Endothelial cell of umbilical vein (primary cell): ENCODE results near the gene HHEX. TPM values are rescaled to one million over a fixed set of nuclear protein-coding genes. Genes with fewer than 3 reads are reported as not detected.
A peak's percentile ranks its signal among the peaks of the same experiment; 100 is the strongest.

ENCODE experiments used
- BruUV-seq: library from RNA; stranded (reverse); fragments of 400-500 nt; replicated peaks from 2 replicates; lab custom pipeline; 2021; lab: Mats Ljungman, UMichigan
- CTCF ChIA-PET: fragments of 300-600, 350-600 bp; sonication (Branson Sonifier 250); formaldehyde crosslinking; loops from one replicate; lab custom pipeline; 2021; ENCODE audit warnings: antibody characterized with exemption, inconsistent platforms; lab: Charles Lee
- POLR2A ChIA-PET: fragments of 300-600, 350-600 bp; sonication (Branson Sonifier 250); formaldehyde crosslinking; loops from one replicate; lab custom pipeline; 2021; ENCODE audit warnings: antibody characterized with exemption, inconsistent platforms; lab: Charles Lee
- DNase-seq: peaks from one replicate; pipeline ENCODE4 v3.0.0-alpha.2; 2011; ENCODE audit warnings: low read depth, low spot score
- FAIRE-seq: peaks from 2 replicates; lab custom pipeline; 2011; peaks lifted over from hg19 to GRCh38; lab: Jason Lieb, UNC
- H2AFZ ChIP-seq: 2 replicates; pipeline ENCODE4 v1.6.0; 2012; ENCODE audit warnings: low read depth, low read length, control low read depth, inconsistent platforms
- H3K27ac ChIP-seq: 2 replicates; pipeline ENCODE4 v1.5.1; 2011; ENCODE audit warnings: low read depth, mild to moderate bottlenecking, control low read depth, low read length, moderate library complexity; ENCODE audit not compliant: insufficient read depth
- H3K27me3 ChIP-seq, 2 experiments: 2 replicates each; pipeline versions ENCODE4 v1.6.0 to v1.6.1; 2011; ENCODE audit warnings: low read length in 2 of 2, mixed read lengths in 1 of 2; ENCODE audit not compliant: control insufficient read depth in 2 of 2, insufficient read depth in 2 of 2
- H3K36me3 ChIP-seq, 2 experiments: 2 replicates in 1 of 2; 3 replicates in 1 of 2; pipeline ENCODE4 v1.5.1; 2011; ENCODE audit warnings: low read length in 2 of 2, mild to moderate bottlenecking in 1 of 2, moderate library complexity in 1 of 2; ENCODE audit not compliant: control insufficient read depth in 2 of 2, insufficient read depth in 2 of 2; ENCODE audit errors: extremely low read depth in 1 of 2
- H3K4me1 ChIP-seq: 3 replicates; pipeline ENCODE4 v1.5.1; 2011; ENCODE audit warnings: mild to moderate bottlenecking, low read length; ENCODE audit not compliant: control insufficient read depth, insufficient read depth; ENCODE audit errors: extremely low read depth
- H3K4me2 ChIP-seq: 2 replicates; pipeline ENCODE4 v1.6.1; 2011; ENCODE audit warnings: low read length, control low read depth, mixed read lengths; ENCODE audit not compliant: insufficient read depth
- H3K4me3 ChIP-seq, 3 experiments: fragments of 200-600 bp in 1 of 3; sonication (generic), shearing (Covaris generic) in 1 of 3; replicated peaks in 1 of 3; 2 replicates each; pipeline ENCODE4 v1.5.1; 2011 to 2016; ENCODE audit warnings: control low read depth in 3 of 3, low read length in 3 of 3, mild to moderate bottlenecking in 2 of 3, inconsistent platforms in 1 of 3, low read depth in 1 of 3, moderate library complexity in 1 of 3; ENCODE audit not compliant: insufficient read depth in 1 of 3
- H3K79me2 ChIP-seq: 2 replicates; pipeline ENCODE4 v1.6.0; 2012; ENCODE audit warnings: low read length, inconsistent platforms; ENCODE audit not compliant: control insufficient read depth, insufficient read depth
- H3K9ac ChIP-seq: replicated peaks from 2 replicates; pipeline ENCODE3; 2011; ENCODE audit warnings: low read length, control low read depth; ENCODE audit not compliant: insufficient read depth; ENCODE audit errors: extremely low read depth
- H3K9me1 ChIP-seq: replicated peaks from 3 replicates; pipeline ENCODE4 v1.6.0; 2011; ENCODE audit warnings: mild to moderate bottlenecking, low read length; ENCODE audit not compliant: control insufficient read depth, insufficient read depth; ENCODE audit errors: extremely low read depth
- H3K9me3 ChIP-seq: replicated peaks from 2 replicates; pipeline ENCODE4 v1.5.1; 2012; ENCODE audit warnings: low read length, inconsistent platforms; ENCODE audit not compliant: control insufficient read depth, insufficient read depth
- H4K20me1 ChIP-seq: replicated peaks from 2 replicates; pipeline ENCODE3; 2011; ENCODE audit warnings: mild to moderate bottlenecking, low read length; ENCODE audit not compliant: control insufficient read depth, insufficient read depth; ENCODE audit errors: extremely low read depth
- CTCF ChIP-seq, 2 donors: IDR thresholded peaks; 1 replicate in 1 of 2; 2 replicates in 1 of 2; pipeline ENCODE4 v1.5.1; 2011; ENCODE audit warnings: low read length in 2 of 2, mild to moderate bottlenecking in 2 of 2, moderate library complexity in 2 of 2, control low read depth in 1 of 2, inconsistent platforms in 1 of 2, low read depth in 1 of 2; ENCODE audit not compliant: insufficient read depth in 1 of 2; ENCODE audit errors: extremely low read depth in 1 of 2
- EZH2 ChIP-seq: IDR thresholded peaks from 2 replicates; pipeline ENCODE4 v1.6.1; 2012; ENCODE audit warnings: borderline replicate concordance, low read depth, mild to moderate bottlenecking, moderate library complexity, low read length, inconsistent platforms; ENCODE audit not compliant: severe bottlenecking
- FOS ChIP-seq: IDR thresholded peaks from 2 replicates; pipeline ENCODE4 v1.6.1; 2011; ENCODE audit warnings: mild to moderate bottlenecking, low read length, moderate library complexity, borderline replicate concordance; ENCODE audit not compliant: insufficient read depth
- GATA2 ChIP-seq: IDR thresholded peaks from 2 replicates; pipeline ENCODE4 v1.7.0; 2011; ENCODE audit warnings: low read depth, mild to moderate bottlenecking, moderate library complexity, mixed read lengths, low read length; ENCODE audit not compliant: insufficient read length, insufficient read depth
- JUN ChIP-seq: IDR thresholded peaks from 2 replicates; pipeline ENCODE4 v1.6.1; 2011; ENCODE audit warnings: borderline replicate concordance, low read depth; ENCODE audit not compliant: insufficient read length, insufficient read depth
- MAX ChIP-seq: IDR thresholded peaks from 2 replicates; pipeline ENCODE4 v1.6.1; 2011; ENCODE audit not compliant: insufficient read depth, insufficient read length
- POLR2A ChIP-seq: IDR thresholded peaks from 2 replicates; pipeline ENCODE4 v1.6.1; 2012; ENCODE audit warnings: low read depth, mild to moderate bottlenecking, control low read depth, low read length
- POLR2AphosphoS5 ChIP-seq: IDR thresholded peaks from 2 replicates; pipeline ENCODE4 v1.6.1; 2012; ENCODE audit warnings: low read depth, mild to moderate bottlenecking, control low read depth, low read length, moderate library complexity; ENCODE audit not compliant: insufficient read depth
- dilution Hi-C: fragments of 300-500 bp; cut with MboI; formaldehyde crosslinking; loops from one replicate; pipeline ENCODE4 v1.15.0; 2019; ENCODE audit warnings: low sequenced_read_pairs; ENCODE audit not compliant: extremely low pct_ligation_motif_present
- intact Hi-C: fragments of 100-400 bp; cut with micrococcal nuclease; formaldehyde crosslinking; loops from one replicate; pipeline ENCODE4 v1.10.0; 2022
- polyA plus RNA-seq, 4 experiments: library from polyadenylated mRNA; depleted of rRNA in 3 of 4; stranded (reverse) in 3 of 4; unstranded in 1 of 4; fragments of >200 nt; gene quantifications; 2 replicates each; pipeline versions ENCODE4 v1.2.1 to v1.2.3, GENCODE V29; 2011 to 2012; ENCODE audit warnings: missing spikeins in 1 of 4
- total RNA-seq: library from RNA; stranded (reverse); gene quantifications from 2 replicates; pipeline ENCODE4 v1.2.3, GENCODE V29; 2021

The HHEX gene
- total and polyA plus RNA-seq, 2 donors (not counting 3 experiments of a cell fraction or from before 2014, with no cell fraction given), result 81.0 to 110 TPM

GRCh38 chr10:92699193-92699517, 9.4 kb downstream of the HHEX start:
- Histone ChIP-seq H3K9me1 (no peaks in the 10 kb centered on the region), H3K36me3 (peaks cover 2 to 14% of the 10 kb centered on the region in 2 experiments), H3K27me3 (no peaks in the 10 kb centered on the region), H3K9me3 (no peaks in the 10 kb centered on the region), H3K27ac (peak overlapping the region; percentile 77), H4K20me1 (no peaks in the 10 kb centered on the region), H3K4me1 (peaks cover 48% of the 10 kb centered on the region), H3K4me2 (peak overlapping the region; percentile 79), H3K9ac (peak overlapping the region; percentile 50), H2AFZ (peak overlapping the region; percentile 73), H3K79me2 (peaks cover 8% of the 10 kb centered on the region), H3K4me3 (peak overlapping the region; percentile 6 to 48 (median 37))
- DNase-seq, result no peak
- dilution Hi-C loops, result no loop called here
- BruUV-seq, result TSS peak; percentile 62
- FAIRE-seq, result no peak
- intact Hi-C loops, result loop anchor here (1.0 to 2.0 kb wide), 2 partner anchors 58 to 117 kb away; no protein-coding TSS in a partner anchor
- ChIA-PET POLR2A (interaction anchor here (0.6 to 0.7 kb wide), 3 partner anchors 12 to 199 kb away, joined by 3 to 5 read pairs (median 3); no protein-coding TSS in a partner anchor), CTCF (interaction anchor here (0.8 to 2.1 kb wide), 8 partner anchors 8 to 181 kb away, joined by 3 to 6 read pairs (median 5); partner anchors contain the start of gene HHEX)
- TF ChIP-seq CTCF (IDR thresholded peaks at IDR 0.05; ENCODE audit: extremely low read depth in 1 of 2, insufficient read depth in 1 of 2, low read depth in 1 of 2, low read length in 2 of 2) (no peak), POLR2AphosphoS5 (no peak), POLR2A (no peak), JUN (no peak), EZH2 (no peak), MAX (no peak), GATA2 (no peak), FOS (no peak)
